HEK293 (cell line): ENCODE results near the gene SAE1.
A peak's percentile ranks its signal among the peaks of the same experiment; 100 is the strongest.
"Not testable (repeated sequence)": the region's sequence is repeated elsewhere in the genome, so short reads cannot be mapped to it uniquely, and the experiment has no call there.

Experiments
- CTCF ChIA-PET: fragments of 350-600 bp; formaldehyde crosslinking; extraction: SDS; loops from one replicate; lab custom pipeline; 2021; ENCODE audit warnings: antibody characterized with exemption; lab: Yijun Ruan, JAX
- POLR2A ChIA-PET: fragments of 300-600 bp; formaldehyde crosslinking; extraction: SDS; loops from one replicate; lab custom pipeline; 2020; ENCODE audit warnings: antibody characterized with exemption, inconsistent platforms; lab: Yijun Ruan, JAX
- H3K27ac ChIP-seq: fragments of 200-500 bp; sonication (Bioruptor generic); 2 replicates; pipeline ENCODE4 v1.5.1; 2014; ENCODE audit warnings: low read depth, low read length, control low read depth, inconsistent platforms; ENCODE audit errors: extremely low read depth
- H3K36me3 ChIP-seq, 2 experiments: fragments of 200-500 bp in 1 of 2; sonication (Bioruptor generic) in 1 of 2; 1 replicate in 1 of 2; 2 replicates in 1 of 2; pipeline ENCODE4 v1.5.1; 2014 to 2017; ENCODE audit warnings: inconsistent platforms in 2 of 2, low read length in 2 of 2; ENCODE audit not compliant: control insufficient read depth in 2 of 2, insufficient read depth in 1 of 2
- H3K4me1 ChIP-seq: fragments of 200-500 bp; sonication (Bioruptor generic); 2 replicates; pipeline ENCODE4 v1.5.1; 2014; ENCODE audit warnings: mild to moderate bottlenecking, low read length, inconsistent platforms; ENCODE audit not compliant: control insufficient read depth, insufficient read depth
- H3K4me3 ChIP-seq: 2 replicates; pipeline ENCODE4 v1.5.1; 2011; ENCODE audit warnings: low read depth, mild to moderate bottlenecking, control low read depth, low read length, moderate library complexity
- H3K9me3 ChIP-seq: fragments of 200-500 bp; sonication (Bioruptor generic); 2 replicates; pipeline ENCODE4 v1.5.1; 2014; ENCODE audit warnings: low read depth, low read length, inconsistent platforms; ENCODE audit not compliant: control insufficient read depth, insufficient read depth
- ATF2 ChIP-seq: fragments of 450-650 bp; formaldehyde crosslinking; IDR thresholded peaks from 2 replicates; pipeline ENCODE4 v1.5.1; 2016; ENCODE audit warnings: missing biosample characterization, missing genetic modification characterization, low read depth
- CTCF ChIP-seq: fragments of 450-650 bp; formaldehyde crosslinking; IDR thresholded peaks from 2 replicates; pipeline ENCODE4 v1.5.1; 2016; ENCODE audit warnings: missing biosample characterization, missing genetic modification characterization
- GLIS1 ChIP-seq: fragments of 450-650 bp; formaldehyde crosslinking; IDR thresholded peaks from 2 replicates; pipeline ENCODE4 v1.5.1; 2016; ENCODE audit warnings: missing biosample characterization, missing genetic modification characterization
- KLF10 ChIP-seq: fragments of 450-650 bp; IDR thresholded peaks from 2 replicates; pipeline ENCODE4 v1.5.1; 2018; ENCODE audit warnings: missing biosample characterization, mild to moderate bottlenecking, missing genetic modification characterization
- OSR2 ChIP-seq: fragments of 450-650 bp; formaldehyde crosslinking; IDR thresholded peaks from 2 replicates; pipeline ENCODE4 v1.5.1; 2016; ENCODE audit warnings: missing biosample characterization, missing genetic modification characterization
- RBAK ChIP-seq: fragments of 450-650 bp; formaldehyde crosslinking; IDR thresholded peaks from 2 replicates; pipeline ENCODE4 v1.5.1; 2016; ENCODE audit warnings: missing biosample characterization, missing genetic modification characterization
- SCRT2 ChIP-seq: fragments of 450-650 bp; formaldehyde crosslinking; IDR thresholded peaks from 2 replicates; pipeline ENCODE4 v1.5.1; 2016; ENCODE audit warnings: missing biosample characterization, missing genetic modification characterization
- WT1 ChIP-seq: fragments of 450-650 bp; formaldehyde crosslinking; IDR thresholded peaks from 2 replicates; pipeline ENCODE4 v1.5.1; 2016; ENCODE audit warnings: missing biosample characterization, missing genetic modification characterization
- ZNF121 ChIP-seq: fragments of 450-650 bp; formaldehyde crosslinking; IDR thresholded peaks from 2 replicates; pipeline ENCODE4 v1.5.1; 2016; ENCODE audit warnings: missing biosample characterization, missing genetic modification characterization
- ZNF138 ChIP-seq: fragments of 450-650 bp; formaldehyde crosslinking; IDR thresholded peaks from 2 replicates; pipeline ENCODE4 v1.5.1; 2016; ENCODE audit warnings: missing biosample characterization, missing genetic modification characterization, borderline replicate concordance
- ZNF18 ChIP-seq: fragments of 450-650 bp; formaldehyde crosslinking; IDR thresholded peaks from 2 replicates; pipeline ENCODE4 v1.5.1; 2016; ENCODE audit warnings: missing biosample characterization, missing genetic modification characterization
- ZNF23 ChIP-seq: fragments of 450-650 bp; formaldehyde crosslinking; IDR thresholded peaks from 2 replicates; pipeline ENCODE4 v1.5.1; 2016; ENCODE audit warnings: missing biosample characterization, missing genetic modification characterization, borderline replicate concordance
- ZNF391 ChIP-seq: fragments of 450-650 bp; formaldehyde crosslinking; IDR thresholded peaks from 2 replicates; pipeline ENCODE4 v1.5.1; 2016; ENCODE audit warnings: low read depth, missing biosample characterization, missing genetic modification characterization, borderline replicate concordance
- ZNF398 ChIP-seq: fragments of 450-650 bp; formaldehyde crosslinking; IDR thresholded peaks from 2 replicates; pipeline ENCODE4 v1.5.1; 2017; ENCODE audit warnings: missing biosample characterization, missing genetic modification characterization
- ZNF416 ChIP-seq: fragments of 450-650 bp; formaldehyde crosslinking; IDR thresholded peaks from 2 replicates; pipeline ENCODE4 v1.5.1; 2016; ENCODE audit warnings: missing biosample characterization, missing genetic modification characterization
- ZNF510 ChIP-seq: fragments of 450-650 bp; formaldehyde crosslinking; IDR thresholded peaks from 2 replicates; pipeline ENCODE4 v1.5.1; 2018; ENCODE audit warnings: mild to moderate bottlenecking, missing genetic modification characterization, missing biosample characterization; ENCODE audit not compliant: insufficient replicate concordance
- ZNF585B ChIP-seq: fragments of 450-650 bp; formaldehyde crosslinking; IDR thresholded peaks from 2 replicates; pipeline ENCODE4 v1.5.1; 2016; ENCODE audit warnings: missing biosample characterization, missing genetic modification characterization
- ZNF596 ChIP-seq: fragments of 450-650 bp; IDR thresholded peaks from 2 replicates; pipeline ENCODE4 v1.5.0; 2018; ENCODE audit warnings: missing biosample characterization, mild to moderate bottlenecking, missing genetic modification characterization, moderate library complexity
- ZNF621 ChIP-seq: fragments of 450-650 bp; formaldehyde crosslinking; IDR thresholded peaks from 2 replicates; pipeline ENCODE4 v1.5.1; 2017; ENCODE audit warnings: missing biosample characterization, missing genetic modification characterization
- ZNF623 ChIP-seq: fragments of 450-650 bp; formaldehyde crosslinking; IDR thresholded peaks from 2 replicates; pipeline ENCODE4 v1.5.1; 2016; ENCODE audit warnings: missing biosample characterization, missing genetic modification characterization
- ZNF707 ChIP-seq: fragments of 450-650 bp; formaldehyde crosslinking; IDR thresholded peaks from 2 replicates; pipeline ENCODE4 v1.5.1; 2016; ENCODE audit warnings: missing biosample characterization, missing genetic modification characterization
- ZSCAN30 ChIP-seq: fragments of 450-650 bp; IDR thresholded peaks from 2 replicates; pipeline ENCODE4 v1.5.1; 2018; ENCODE audit warnings: missing biosample characterization, mild to moderate bottlenecking, missing genetic modification characterization, moderate library complexity
- ZSCAN5A ChIP-seq: fragments of 450-650 bp; formaldehyde crosslinking; IDR thresholded peaks from 2 replicates; pipeline ENCODE4 v1.5.1; 2016; ENCODE audit warnings: missing biosample characterization, missing genetic modification characterization
- ZXDB ChIP-seq: fragments of 450-650 bp; formaldehyde crosslinking; IDR thresholded peaks from 2 replicates; pipeline ENCODE4 v1.5.1; 2016; ENCODE audit warnings: missing biosample characterization, missing genetic modification characterization

Gene SAE1

GRCh38 chr19:47253016-47253415 is 122.4 kb downstream of the SAE1 start:
- ChIA-PET POLR2A (interaction anchor here (0.6 to 1.9 kb wide), 8 partner anchors 9 to 168 kb away, joined by 3 to 17 read pairs (median 4); partner anchors contain the start of genes INAFM1 and ZC3H4), CTCF (interaction anchor here (0.6 to 2.6 kb wide), 4 partner anchors 8 to 397 kb away, joined by 3 to 25 read pairs (median 3); no protein-coding TSS in a partner anchor)
- peaks cover 22% of the 10 kb centered on the region for H3K4me1 ChIP-seq
- not testable (repeated sequence) for H3K4me3 ChIP-seq, H3K9me3 ChIP-seq, H3K36me3 ChIP-seq
- H3K27ac ChIP-seq: peak overlapping the region; percentile 64
- TF ChIP-seq ZNF121 (tag by site-specific recombination) (0 out of 2 replicates have a peak, but pooled peaks have one; percentile 89), CTCF (tag by site-specific recombination) (0 out of 2 replicates have a peak, but pooled peaks have one; percentile 0)
- TF ChIP-seq, all 188 proteins: peak for 2; not testable (repeated sequence) for 186

GRCh38 chr19:47253467-47253881 is 122.8 kb downstream of the SAE1 start:
- Histone ChIP-seq H3K9me3 (no peaks in the 10 kb centered on the region), H3K27ac (peak overlapping the region; percentile 64), H3K36me3 (peaks cover 0 to 2% of the 10 kb centered on the region in 2 experiments; a peak in 1 of 3 replicates), H3K4me3 (no peak overlapping the region), H3K4me1 (peaks cover 22% of the 10 kb centered on the region)
- ChIA-PET POLR2A (interaction anchor here (0.5 to 1.9 kb wide), 9 partner anchors 9 to 217 kb away, joined by 3 to 17 read pairs (median 4); partner anchors contain the start of genes INAFM1 and ZC3H4), CTCF (interaction anchor here (0.6 to 2.6 kb wide), 6 partner anchors 9 to 398 kb away, joined by 3 to 25 read pairs (median 3); no protein-coding TSS in a partner anchor)
- TF ChIP-seq ZNF18 (tag by site-specific recombination): no peak
- no peak for TF ChIP-seq ZNF416 (tag by site-specific recombination)
- no peak for TF ChIP-seq ZNF707 (tag by site-specific recombination)
- TF ChIP-seq ZNF398 (tag by site-specific recombination): peak; percentile 65
- TF ChIP-seq ZNF596 (tag by site-specific recombination): no peak
- no peak for TF ChIP-seq RBAK (tag by site-specific recombination)
- TF ChIP-seq WT1 (tag by site-specific recombination): peak; percentile 57; the same call in 1 of the 2 replicates
- no peak for TF ChIP-seq ATF2 (tag by site-specific recombination)
- TF ChIP-seq ZNF621 (tag by site-specific recombination): no peak
- peak; percentile 80 for TF ChIP-seq GLIS1 (tag by site-specific recombination)
- TF ChIP-seq ZNF510 (tag by site-specific recombination): no peak
- TF ChIP-seq ZNF391 (tag by site-specific recombination): peak; percentile 49; the same call in 1 of the 2 replicates
- TF ChIP-seq ZXDB (tag by site-specific recombination): peak; percentile 86
- TF ChIP-seq ZNF23 (tag by site-specific recombination): no peak
- no peak for TF ChIP-seq ZNF138
- no peak for TF ChIP-seq ZSCAN5A (tag by site-specific recombination)
- peak; percentile 43; the same call in 1 of the 2 replicates for TF ChIP-seq SCRT2 (tag by site-specific recombination)
- peak; percentile 33; the same call in 1 of the 2 replicates for TF ChIP-seq ZSCAN30 (tag by site-specific recombination)
- TF ChIP-seq ZNF585B (tag by site-specific recombination): no peak
- peak; percentile 88 for TF ChIP-seq KLF10 (tag by site-specific recombination)
- peak; percentile 93 for TF ChIP-seq OSR2 (tag by site-specific recombination)
- TF ChIP-seq ZNF623 (tag by site-specific recombination): no peak
